Measurements from ENCODE around the gene TIMM8A.

- no peak for TF ChIP-seq GATA2 (IDR thresholded peaks at IDR 0.05; ENCODE audit: low read depth, low read length)
- TF ChIP-seq GATA3 (IDR thresholded peaks at IDR 0.05; ENCODE audit: low read depth, low read length), result no peak
Observed at GRCh38 chrX:101391831-101392230, 43.3 kb upstream of the TIMM8A start.
